ENCODE measurements around the gene RNF207.

RNF207 gene

GRCh38 chr1:6205849-6206519, at the start of gene RNF207:
Gene RNF207, plus strand, starts transcription at chr1:6206119. Its CDS starts 417 bp downstream, at chr1:6206536.
- in situ Hi-C loops (cut with MboI; ENCODE audit: low sequenced_read_pairs): no loop called here

GRCh38 chr1:6157132-6157527, 48.8 kb upstream of the RNF207 start:
- in situ Hi-C loops (cut with MboI; ENCODE audit: low sequenced_read_pairs): no loop called here

GRCh38 chr1:6157528-6158174, 48.3 kb upstream of the RNF207 start:
- in situ Hi-C loops (cut with MboI; ENCODE audit: low sequenced_read_pairs): no loop called here

DNA sequence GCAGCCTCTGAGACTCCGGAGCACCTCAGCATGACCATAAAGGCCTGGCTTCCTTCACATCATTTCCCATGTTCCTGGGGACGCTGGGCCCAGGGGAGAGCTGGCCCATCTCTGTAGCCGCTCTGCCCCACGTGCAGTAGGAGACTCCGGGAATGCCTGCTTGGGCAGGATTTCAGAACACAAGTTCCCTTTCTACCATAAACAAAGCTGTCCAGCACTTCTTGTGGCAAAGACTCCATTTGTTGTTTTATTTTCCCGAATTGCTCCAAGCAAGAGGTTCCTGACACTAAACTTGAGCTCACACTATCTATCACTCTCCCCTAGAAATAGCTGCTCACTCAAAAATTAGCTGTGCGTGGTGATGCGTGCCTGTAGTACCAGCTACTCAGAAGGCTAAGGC, 47.7 kb upstream of the RNF207 start:
- in situ Hi-C loops (cut with MboI; ENCODE audit: low sequenced_read_pairs): no loop called here

DNA sequence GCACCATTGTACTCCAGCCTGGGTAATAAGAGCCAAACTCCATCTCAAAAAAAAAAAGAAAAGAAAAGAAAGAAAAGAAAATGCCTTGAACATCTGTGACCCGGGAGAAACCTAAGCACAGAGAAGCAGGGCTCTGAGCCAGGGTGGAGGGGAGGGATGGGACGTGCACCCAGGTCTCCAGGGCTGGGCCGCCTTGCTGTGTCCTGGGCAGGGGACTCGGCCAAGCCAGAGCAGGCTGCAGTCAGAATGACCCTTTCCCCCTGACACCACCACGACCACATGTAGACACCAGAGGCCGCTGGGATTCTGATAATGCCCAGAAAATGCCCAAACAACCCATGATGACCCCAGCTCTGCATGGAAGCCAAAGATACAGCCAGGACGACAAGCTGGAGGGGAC, 43.6 kb upstream of the RNF207 start:
- in situ Hi-C loops (cut with MboI; ENCODE audit: low sequenced_read_pairs): no loop called here

- in situ Hi-C loops (cut with MboI; ENCODE audit: low sequenced_read_pairs): no loop called here
Measured at GRCh38 chr1:6162773-6163172, 43.1 kb upstream of the RNF207 start.

- in situ Hi-C loops (cut with MboI; ENCODE audit: low sequenced_read_pairs): no loop called here
Measured at GRCh38 chr1:6163191-6163972, 42.5 kb upstream of the RNF207 start.

GRCh38 chr1:6163973-6164617, 41.8 kb upstream of the RNF207 start:
- in situ Hi-C loops (cut with MboI; ENCODE audit: low sequenced_read_pairs): no loop called here

GRCh38 chr1:6165027-6165426, 40.9 kb upstream of the RNF207 start:
- in situ Hi-C loops (cut with MboI; ENCODE audit: low sequenced_read_pairs): no loop called here

GRCh38 chr1:6165441-6165985, 40.4 kb upstream of the RNF207 start:
- in situ Hi-C loops (cut with MboI; ENCODE audit: low sequenced_read_pairs): no loop called here

DNA sequence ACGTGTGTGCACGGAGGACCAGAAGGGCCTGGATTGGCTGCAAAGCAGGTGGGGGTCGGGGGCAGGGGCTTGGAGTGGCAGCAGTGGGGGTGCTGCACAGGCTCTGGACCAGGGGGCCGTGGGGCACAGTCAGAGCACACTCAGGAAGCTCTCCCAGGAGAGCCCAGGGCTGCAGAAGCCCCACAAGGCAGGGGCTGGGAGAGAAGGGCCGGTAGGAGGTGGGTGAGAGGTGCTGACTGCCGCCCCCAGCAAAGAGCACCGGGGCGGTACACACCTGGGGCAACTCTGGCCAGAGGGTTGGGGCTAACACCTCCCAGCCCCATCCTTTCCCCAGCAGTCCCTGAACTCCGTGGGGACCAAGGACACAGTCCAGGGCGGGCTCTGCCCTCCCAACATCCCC, 39.7 kb upstream of the RNF207 start:
- in situ Hi-C loops (cut with MboI; ENCODE audit: low sequenced_read_pairs): no loop called here

- in situ Hi-C loops (cut with MboI; ENCODE audit: low sequenced_read_pairs): no loop called here
Measured at GRCh38 chr1:6166655-6167390, 39.1 kb upstream of the RNF207 start.

DNA sequence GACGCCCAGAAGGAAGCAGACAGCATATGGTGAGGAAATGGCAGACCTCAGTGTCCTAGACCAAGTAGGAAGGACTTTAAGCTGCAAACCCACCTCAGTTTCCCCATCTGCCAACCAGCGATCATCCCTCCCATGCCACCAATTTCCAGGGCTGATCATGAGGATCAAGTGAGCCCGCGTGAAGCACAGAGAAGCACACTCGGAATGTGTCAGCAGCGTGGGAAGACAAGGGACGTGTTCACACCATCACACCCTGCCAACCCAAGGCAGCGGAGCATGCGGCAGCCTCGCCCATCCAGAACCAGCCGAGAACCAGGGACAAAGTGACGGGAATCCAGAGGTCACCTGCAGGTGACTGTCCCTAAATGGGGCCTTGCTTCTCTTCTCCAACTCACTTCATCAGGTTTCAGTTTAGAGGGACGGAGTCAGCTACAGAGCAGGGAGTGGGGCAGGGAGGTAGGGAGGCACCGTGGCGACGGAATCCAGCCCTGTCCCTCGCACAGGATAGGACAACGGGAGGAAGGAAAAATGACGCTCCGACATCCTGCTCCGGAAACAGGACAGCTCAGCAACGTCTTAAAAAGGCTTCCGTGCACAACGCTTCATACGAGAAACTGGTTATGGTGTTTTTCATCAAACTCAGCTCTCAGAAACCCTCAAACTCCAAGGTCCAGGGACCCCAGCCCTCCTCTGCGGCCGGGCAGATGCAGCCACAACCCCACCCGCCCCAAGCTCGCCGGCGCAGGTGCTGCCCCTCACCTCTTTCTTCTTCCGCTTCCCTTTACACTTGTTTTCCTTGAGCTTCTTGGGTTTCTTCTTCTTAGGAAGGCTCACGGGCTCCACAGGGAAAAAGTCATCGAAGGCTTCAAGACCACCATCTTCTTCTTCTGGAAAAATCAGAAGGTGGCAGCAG, 38.3 kb upstream of the RNF207 start:
- in situ Hi-C loops (cut with MboI; ENCODE audit: low sequenced_read_pairs): no loop called here

GRCh38 chr1:6168947-6169586, 36.9 kb upstream of the RNF207 start:
- in situ Hi-C loops (cut with MboI; ENCODE audit: low sequenced_read_pairs): no loop called here

DNA sequence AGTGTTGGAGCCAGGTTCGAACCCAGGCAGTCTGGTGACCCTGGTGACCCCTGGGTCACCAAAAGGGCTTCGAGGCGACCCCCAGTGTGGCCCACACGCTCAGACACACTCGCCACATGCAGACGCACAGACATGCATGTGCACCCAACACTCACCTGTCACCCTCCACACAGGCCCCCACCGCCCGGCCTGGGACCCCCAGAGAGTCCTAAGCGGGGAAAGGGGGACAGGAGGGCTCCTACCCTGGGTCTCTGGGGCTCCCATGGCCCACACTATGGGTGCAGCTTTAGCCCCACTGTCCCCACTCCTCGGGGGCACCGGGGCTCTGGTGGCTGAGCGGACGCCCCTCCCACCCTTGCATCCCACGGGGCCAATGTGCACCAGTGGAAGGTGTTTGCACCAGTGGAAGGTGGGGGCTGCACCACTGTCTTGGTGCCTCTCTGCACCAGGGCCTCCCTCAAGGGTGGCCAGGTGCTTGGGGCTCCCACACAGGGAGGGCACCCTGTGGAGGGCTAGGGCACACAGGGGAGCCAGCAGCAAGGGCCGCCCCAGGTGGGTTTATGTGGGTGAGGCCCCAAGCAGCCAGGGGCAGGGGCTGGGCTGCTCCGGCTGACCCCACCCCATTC, 35.7 kb upstream of the RNF207 start:
- in situ Hi-C loops (cut with MboI; ENCODE audit: low sequenced_read_pairs): no loop called here

DNA sequence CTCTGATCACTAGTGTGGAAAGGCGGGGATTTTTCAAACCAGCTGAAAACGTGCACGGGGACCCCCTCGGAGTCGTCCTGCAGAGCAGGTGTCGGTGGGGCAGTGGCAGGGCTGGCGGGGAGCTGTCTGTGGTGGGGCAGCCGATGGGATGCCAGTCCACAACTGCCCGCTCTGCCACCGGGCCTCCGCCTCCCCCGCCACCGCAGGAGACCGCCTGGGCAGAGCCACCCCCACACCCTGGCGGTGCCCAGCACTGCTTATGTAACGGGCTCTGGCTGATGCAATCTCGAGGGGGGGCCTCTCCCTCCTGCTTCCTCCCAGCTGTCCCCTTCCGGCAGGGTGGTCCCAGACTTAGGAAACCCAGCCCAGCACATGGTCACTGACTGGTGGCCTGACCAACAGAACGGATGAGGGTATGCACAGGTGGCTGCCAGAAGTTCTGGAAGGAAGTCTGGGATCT, 35.1 kb upstream of the RNF207 start:
- in situ Hi-C loops (cut with MboI; ENCODE audit: low sequenced_read_pairs): no loop called here

DNA sequence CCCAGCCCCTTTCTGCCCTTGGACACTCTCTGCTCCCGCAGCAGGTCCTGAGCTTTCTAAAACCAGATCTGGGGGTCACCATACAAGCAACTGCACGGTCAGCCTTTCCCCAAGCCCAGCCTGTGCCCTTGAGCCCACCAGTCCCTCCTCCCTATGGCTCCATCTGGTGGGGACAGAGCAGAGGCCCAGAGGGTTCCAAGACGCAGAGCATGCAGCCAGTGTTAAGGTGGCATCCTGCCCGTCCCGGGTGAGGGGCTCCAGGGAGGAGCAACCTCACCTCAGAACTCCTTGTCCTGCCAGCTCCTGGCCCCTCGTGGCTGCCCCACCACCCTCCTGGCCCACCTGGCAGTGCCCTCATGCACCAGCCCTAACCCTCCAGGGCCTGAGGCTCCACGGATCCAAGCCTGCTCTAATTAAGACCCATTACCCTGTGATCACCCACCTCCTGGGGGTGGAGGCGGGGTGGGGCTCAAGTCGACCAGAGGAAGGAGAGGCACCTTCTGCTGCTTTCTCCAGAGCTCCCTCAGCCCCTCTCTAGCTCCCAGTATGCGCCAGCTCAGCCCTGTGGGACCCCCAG, 34.3 kb upstream of the RNF207 start:
- in situ Hi-C loops (cut with MboI; ENCODE audit: low sequenced_read_pairs): no loop called here

DNA sequence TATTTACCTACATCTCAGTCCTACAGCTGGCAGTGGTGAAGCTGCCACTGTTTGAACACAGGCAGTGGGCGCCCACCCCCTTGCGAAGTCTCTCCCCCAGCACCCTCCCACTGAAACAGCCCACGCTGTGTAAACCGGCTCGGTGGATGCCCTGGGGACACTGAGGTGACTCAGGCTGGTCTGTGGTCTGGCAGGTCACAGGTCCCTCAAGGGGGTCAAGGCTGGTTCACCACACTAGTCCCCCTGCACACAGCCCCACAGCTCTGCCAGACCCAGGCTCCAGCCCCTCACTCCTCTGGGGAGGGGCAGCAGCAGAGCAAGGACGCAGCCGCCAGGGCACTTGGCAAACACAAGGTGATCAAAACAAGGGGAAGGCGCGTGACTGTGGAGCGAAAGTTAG, 33.4 kb upstream of the RNF207 start:
- in situ Hi-C loops (cut with MboI; ENCODE audit: low sequenced_read_pairs): no loop called here

Measured in hTERT RPE-1 (cell line).